Activated T-helper 1 cell treated with anti-CD3 and anti-CD28 coated beads, Interleukin-12 subunit alpha, Interleukin-12 subunit beta, Interleukin-2, Interleukin-4 antibody, amounts not matched to agents 30 ng/mL and 10 ng/mL and 1 ng/mL, durations not matched to agents 14 hours and 24 hours and 36 hours (primary cell): ENCODE measurements around the gene TNS3. TPM values are rescaled to one million over a fixed set of nuclear protein-coding genes. Genes with fewer than 3 reads are reported as not detected.

Experiments
- DNase-seq: peaks from one replicate; pipeline ENCODE4 v3.0.0; 2021; ENCODE audit warnings: low spot score
- H3K27ac Mint-ChIP-seq: one replicate; pipeline ENCODE4 v1.8.0; 2021; ENCODE audit warnings: mild to moderate bottlenecking, mixed read lengths
- H3K27me3 Mint-ChIP-seq: one replicate; pipeline ENCODE4 v1.8.0; 2022; ENCODE audit warnings: mild to moderate bottlenecking, moderate library complexity, mixed read lengths; ENCODE audit not compliant: insufficient read depth
- H3K36me3 Mint-ChIP-seq: one replicate; pipeline ENCODE4 v1.8.0; 2021; ENCODE audit warnings: low read depth, mixed read lengths
- H3K4me1 Mint-ChIP-seq: one replicate; pipeline ENCODE4 v1.8.0; 2021; ENCODE audit warnings: low read depth, mixed read lengths
- H3K4me3 Mint-ChIP-seq: one replicate; pipeline ENCODE4 v1.8.0; 2021; ENCODE audit warnings: mild to moderate bottlenecking, moderate library complexity, mixed read lengths
- H3K9me3 Mint-ChIP-seq: one replicate; pipeline ENCODE4 v1.8.0; 2021; ENCODE audit warnings: mixed read lengths
- intact Hi-C: fragments of 100-400 bp; cut with micrococcal nuclease; formaldehyde crosslinking; loops from one replicate; pipeline ENCODE4 v1.15.1; 2024
- total RNA-seq: library from RNA; stranded (reverse); gene quantifications from 2 replicates; pipeline ENCODE4 v1.2.3, GENCODE V29; 2022

TNS3 gene
- total RNA-seq, 1 donor from 2014 or later: 5.8 TPM

GRCh38 chr7:47400741-47401206 lies 181.1 kb downstream of the TNS3 start:
- intact Hi-C loops: no loop called here
- no peaks in the 10 kb centered on the region for H3K36me3 Mint-ChIP-seq
- H3K9me3 Mint-ChIP-seq: no peaks in the 10 kb centered on the region
- no peaks in the 10 kb centered on the region for H3K27me3 Mint-ChIP-seq
- no peak overlapping the region for H3K27ac Mint-ChIP-seq
- H3K4me1 Mint-ChIP-seq: peaks cover 6% of the 10 kb centered on the region
- DNase-seq: no peak
- H3K4me3 Mint-ChIP-seq: no peak overlapping the region

- no peaks in the 10 kb centered on the region for H3K27me3 Mint-ChIP-seq
- H3K36me3 Mint-ChIP-seq: no peaks in the 10 kb centered on the region
- H3K27ac Mint-ChIP-seq: no peak overlapping the region
- DNase-seq: no peak
- peaks cover 6% of the 10 kb centered on the region for H3K4me1 Mint-ChIP-seq
- intact Hi-C loops: no loop called here
- no peaks in the 10 kb centered on the region for H3K9me3 Mint-ChIP-seq
- H3K4me3 Mint-ChIP-seq: no peak overlapping the region
These were observed 181.9 kb downstream of the TNS3 start for GRCh38 chr7:47400001-47400400.

- H3K36me3 Mint-ChIP-seq: no peaks in the 10 kb centered on the region
- no peaks in the 10 kb centered on the region for H3K9me3 Mint-ChIP-seq
- intact Hi-C loops: no loop called here
- no peak overlapping the region for H3K27ac Mint-ChIP-seq
- DNase-seq: no peak
- no peaks in the 10 kb centered on the region for H3K4me1 Mint-ChIP-seq
- H3K27me3 Mint-ChIP-seq: peaks cover 3% of the 10 kb centered on the region
- H3K4me3 Mint-ChIP-seq: no peak overlapping the region
These were observed 187.1 kb downstream of the TNS3 start for GRCh38 chr7:47394751-47395252.

GRCh38 chr7:47394216-47394615 lies 187.7 kb downstream of the TNS3 start:
- no peak overlapping the region for H3K4me3 Mint-ChIP-seq
- intact Hi-C loops: no loop called here
- H3K4me1 Mint-ChIP-seq: no peaks in the 10 kb centered on the region
- H3K27ac Mint-ChIP-seq: no peak overlapping the region
- no peaks in the 10 kb centered on the region for H3K36me3 Mint-ChIP-seq
- no peaks in the 10 kb centered on the region for H3K9me3 Mint-ChIP-seq
- DNase-seq: no peak
- peaks cover 3% of the 10 kb centered on the region for H3K27me3 Mint-ChIP-seq

- Mint-ChIP-seq H3K27me3 (peaks cover 3% of the 10 kb centered on the region), H3K36me3 (no peaks in the 10 kb centered on the region), H3K27ac (no peak overlapping the region), H3K4me1 (no peaks in the 10 kb centered on the region), H3K9me3 (no peaks in the 10 kb centered on the region), H3K4me3 (no peak overlapping the region)
- intact Hi-C loops: no loop called here
- no peak for DNase-seq
These were observed 188.5 kb downstream of the TNS3 start for GRCh38 chr7:47393406-47393805.

- H3K27ac Mint-ChIP-seq: no peak overlapping the region
- H3K9me3 Mint-ChIP-seq: no peaks in the 10 kb centered on the region
- peaks cover 3% of the 10 kb centered on the region for H3K27me3 Mint-ChIP-seq
- intact Hi-C loops: no loop called here
- H3K36me3 Mint-ChIP-seq: no peaks in the 10 kb centered on the region
- no peaks in the 10 kb centered on the region for H3K4me1 Mint-ChIP-seq
- H3K4me3 Mint-ChIP-seq: no peak overlapping the region
- no peak for DNase-seq
These were observed 189.6 kb downstream of the TNS3 start for GRCh38 chr7:47392241-47392759.

GRCh38 chr7:47391726-47392125 lies 190.2 kb downstream of the TNS3 start:
- DNase-seq: no peak
- intact Hi-C loops: no loop called here
- no peaks in the 10 kb centered on the region for H3K4me1 Mint-ChIP-seq
- peaks cover 3% of the 10 kb centered on the region for H3K27me3 Mint-ChIP-seq
- H3K36me3 Mint-ChIP-seq: no peaks in the 10 kb centered on the region
- H3K9me3 Mint-ChIP-seq: no peaks in the 10 kb centered on the region
- no peak overlapping the region for H3K4me3 Mint-ChIP-seq
- no peak overlapping the region for H3K27ac Mint-ChIP-seq

GRCh38 chr7:47390914-47391313 lies 191.0 kb downstream of the TNS3 start:
- no peak overlapping the region for H3K27ac Mint-ChIP-seq
- H3K4me1 Mint-ChIP-seq: no peaks in the 10 kb centered on the region
- H3K9me3 Mint-ChIP-seq: no peaks in the 10 kb centered on the region
- DNase-seq: no peak
- peaks cover 3% of the 10 kb centered on the region for H3K27me3 Mint-ChIP-seq
- H3K4me3 Mint-ChIP-seq: no peak overlapping the region
- intact Hi-C loops: no loop called here
- H3K36me3 Mint-ChIP-seq: no peaks in the 10 kb centered on the region

GRCh38 chr7:47389923-47390630 lies 191.8 kb downstream of the TNS3 start:
- DNase-seq: no peak
- Mint-ChIP-seq H3K36me3 (no peaks in the 10 kb centered on the region), H3K4me1 (no peaks in the 10 kb centered on the region), H3K27ac (no peak overlapping the region), H3K9me3 (no peaks in the 10 kb centered on the region), H3K27me3 (peaks cover 3% of the 10 kb centered on the region), H3K4me3 (no peak overlapping the region)
- intact Hi-C loops: no loop called here

GRCh38 chr7:47389171-47389922 lies 192.6 kb downstream of the TNS3 start:
- H3K4me3 Mint-ChIP-seq: no peak overlapping the region
- no peak for DNase-seq
- no peak overlapping the region for H3K27ac Mint-ChIP-seq
- no peaks in the 10 kb centered on the region for H3K36me3 Mint-ChIP-seq
- intact Hi-C loops: no loop called here
- H3K4me1 Mint-ChIP-seq: no peaks in the 10 kb centered on the region
- peaks cover 3% of the 10 kb centered on the region for H3K27me3 Mint-ChIP-seq
- no peaks in the 10 kb centered on the region for H3K9me3 Mint-ChIP-seq

GRCh38 chr7:47387506-47387905 lies 194.4 kb downstream of the TNS3 start:
- no peak for DNase-seq
- no peaks in the 10 kb centered on the region for H3K4me1 Mint-ChIP-seq
- H3K9me3 Mint-ChIP-seq: no peaks in the 10 kb centered on the region
- no peaks in the 10 kb centered on the region for H3K27me3 Mint-ChIP-seq
- H3K4me3 Mint-ChIP-seq: no peak overlapping the region
- no peaks in the 10 kb centered on the region for H3K36me3 Mint-ChIP-seq
- H3K27ac Mint-ChIP-seq: no peak overlapping the region
- intact Hi-C loops: no loop called here

- H3K27ac Mint-ChIP-seq: no peak overlapping the region
- H3K36me3 Mint-ChIP-seq: no peaks in the 10 kb centered on the region
- intact Hi-C loops: no loop called here
- H3K27me3 Mint-ChIP-seq: no peaks in the 10 kb centered on the region
- no peak overlapping the region for H3K4me3 Mint-ChIP-seq
- no peak for DNase-seq
- H3K9me3 Mint-ChIP-seq: no peaks in the 10 kb centered on the region
- no peaks in the 10 kb centered on the region for H3K4me1 Mint-ChIP-seq
These were observed 195.6 kb downstream of the TNS3 start for GRCh38 chr7:47386273-47386835.
